H1 (cell line): Measurements from ENCODE around the gene RBM43. TPM values are rescaled to one million over a fixed set of nuclear protein-coding genes. Genes with fewer than 3 reads are reported as not detected.

Experiments used
- ASH2L ChIP-seq: fragments of 200-600, 300-600 bp; sonication (generic); IDR thresholded peaks from one replicate; pipeline ENCODE4 v1.7.1; 2017; ENCODE audit warnings: low read length
- ATF3 ChIP-seq: IDR thresholded peaks from 2 replicates; pipeline ENCODE4 v1.6.1; 2011; ENCODE audit warnings: low read depth, mild to moderate bottlenecking, low read length; ENCODE audit not compliant: insufficient read depth
- CBX8 ChIP-seq: fragments of 300-800, 300-1000 bp; sonication (generic); IDR thresholded peaks from 2 replicates; pipeline ENCODE4 v1.7.1; 2016; ENCODE audit warnings: low read depth, low read length, borderline replicate concordance
- CREB1 ChIP-seq: IDR thresholded peaks from 2 replicates; pipeline ENCODE4 v1.6.1; 2012; ENCODE audit warnings: inconsistent platforms
- GABPA ChIP-seq: IDR thresholded peaks from 2 replicates; pipeline ENCODE4 v1.6.1; 2011; ENCODE audit warnings: mild to moderate bottlenecking, low read length, moderate library complexity, borderline replicate concordance; ENCODE audit not compliant: insufficient read depth
- KDM4A ChIP-seq: IDR thresholded peaks from one replicate; pipeline ENCODE4 v1.7.1; 2012; ENCODE audit warnings: low read depth, mild to moderate bottlenecking, moderate library complexity, low read length, inconsistent platforms; ENCODE audit not compliant: severe bottlenecking
- MAX ChIP-seq: IDR thresholded peaks from 2 replicates; pipeline ENCODE4 v1.6.1; 2012; ENCODE audit warnings: inconsistent platforms
- PHF8 ChIP-seq: fragments of 200-600 bp; sonication (generic); conservative IDR thresholded peaks from 2 replicates; pipeline ENCODE4 v1.7.1; 2012; ENCODE audit warnings: low read depth, mild to moderate bottlenecking, inconsistent platforms, low read length, moderate library complexity
- POLR2AphosphoS5 ChIP-seq: IDR thresholded peaks from 2 replicates; pipeline ENCODE4 v1.6.1; 2011; ENCODE audit warnings: low read depth, low read length
- SUZ12 ChIP-seq: fragments of 200-600 bp; sonication (generic); IDR thresholded peaks from 2 replicates; pipeline ENCODE4 v1.6.1; 2012; ENCODE audit warnings: mild to moderate bottlenecking, inconsistent platforms, low read length, moderate library complexity, mixed read lengths
- TAF7 ChIP-seq: optimal IDR thresholded peaks from 2 replicates; pipeline ENCODE3; 2011; ENCODE audit warnings: low read depth, mild to moderate bottlenecking, inconsistent platforms, low read length, moderate library complexity, borderline replicate concordance
- TBP ChIP-seq: IDR thresholded peaks from 2 replicates; pipeline ENCODE4 v1.6.1; 2011; ENCODE audit warnings: low read depth, low read length, improper control_type of control experiment
- TEAD4 ChIP-seq: IDR thresholded peaks from 2 replicates; pipeline ENCODE4 v1.6.1; 2012; ENCODE audit warnings: low read depth, low read length, inconsistent platforms, mixed read lengths
- YY1 ChIP-seq: IDR thresholded peaks from 2 replicates; pipeline ENCODE4 v1.6.1; 2011; ENCODE audit warnings: low read depth, mild to moderate bottlenecking, low read length
- polyA plus RNA-seq, 7 experiments: library from polyadenylated mRNA; depleted of rRNA in 3 of 7; stranded (reverse) in 5 of 7; unstranded in 2 of 7; fragments of >200 nt in 5 of 7; fragments of 200-250 nt in 2 of 7; gene quantifications; 1 replicate in 5 of 7; 2 replicates in 1 of 7; 4 replicates in 1 of 7; pipeline versions ENCODE4 v1.2.1 to v1.2.3, GENCODE V29; 2011 to 2013; ENCODE audit warnings: missing spikeins in 2 of 7, mixed read lengths in 2 of 7
- total RNA-seq: library from RNA; stranded (reverse); fragmentation: NEBNext Ultra II Directional; extraction: Animal tissue kit (Norgen Biotek cat#: 25700); gene quantifications from 2 replicates; pipeline ENCODE4 v1.2.1, GENCODE V29; 2021
- TF ChIP-seq, protein P1 (sequence below): IDR thresholded peaks from 2 replicates; pipeline ENCODE4 v1.6.1; 2012; ENCODE audit warnings: inconsistent platforms

RBM43 gene
- total and polyA plus RNA-seq, 2 of the 8 experiments (the other 6 are each of a cell fraction or from before 2014, with no cell fraction given) = 1.7 to 2.0 TPM

DNA sequence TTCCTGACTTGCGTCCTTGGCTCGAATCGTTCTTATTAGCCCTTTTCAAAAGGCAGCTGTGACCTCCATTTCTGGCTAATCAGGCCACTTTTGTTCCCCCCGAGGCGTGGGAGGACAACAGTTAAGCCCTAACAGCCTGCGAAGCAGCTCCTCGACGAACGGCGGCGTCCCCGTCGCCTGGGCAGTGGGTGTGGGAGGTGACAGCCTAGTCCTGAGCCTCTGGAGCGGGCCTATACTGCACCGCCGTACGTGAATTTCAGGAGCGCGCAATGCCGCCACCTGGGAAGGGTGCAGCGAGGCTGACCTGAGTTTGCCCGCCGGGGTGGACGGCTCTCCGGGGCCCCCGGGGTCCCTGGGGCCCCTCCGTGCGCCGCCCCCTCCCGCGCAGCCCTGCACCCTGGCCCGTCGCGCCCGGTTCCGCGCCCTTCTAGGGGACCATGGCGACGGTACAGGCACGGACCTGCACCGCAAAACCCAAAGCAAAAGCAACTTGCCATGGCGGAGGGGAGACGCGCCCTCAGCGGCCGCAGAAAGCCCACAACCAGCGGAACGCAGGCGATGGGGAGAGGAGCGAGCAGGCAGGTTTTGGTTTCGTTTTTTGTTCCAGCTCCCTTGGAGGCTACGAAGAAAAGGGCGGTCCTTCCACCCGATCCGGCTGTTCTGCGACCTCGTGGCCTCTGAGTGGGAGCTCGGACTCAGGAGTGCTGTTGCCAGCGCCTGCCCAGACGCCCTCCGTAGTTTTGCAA, at the start of gene RBM43 (continued):
- TF ChIP-seq TAF7 = peak; percentile 28
- peak; percentile 95 for TF ChIP-seq ASH2L
- TF ChIP-seq, protein P1, sequence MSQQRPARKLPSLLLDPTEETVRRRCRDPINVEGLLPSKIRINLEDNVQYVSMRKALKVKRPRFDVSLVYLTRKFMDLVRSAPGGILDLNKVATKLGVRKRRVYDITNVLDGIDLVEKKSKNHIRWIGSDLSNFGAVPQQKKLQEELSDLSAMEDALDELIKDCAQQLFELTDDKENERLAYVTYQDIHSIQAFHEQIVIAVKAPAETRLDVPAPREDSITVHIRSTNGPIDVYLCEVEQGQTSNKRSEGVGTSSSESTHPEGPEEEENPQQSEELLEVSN = peak; percentile 82
- peak; percentile 61 for TF ChIP-seq KDM4A
- peak; percentile 74 for TF ChIP-seq PHF8
- 0 out of 2 replicates have a peak, but pooled peaks have one; percentile 1 for TF ChIP-seq TEAD4
- TF ChIP-seq TBP = peak; percentile 48; the same call in 1 of the 2 replicates
- TF ChIP-seq CBX8 = no peak
- peak; percentile 70; the same call in 1 of the 2 replicates for TF ChIP-seq YY1
- TF ChIP-seq CREB1 = peak; percentile 22; the same call in 1 of the 2 replicates
- peak; percentile 79; the same call in 1 of the 2 replicates for TF ChIP-seq POLR2AphosphoS5
- peak; percentile 91 for TF ChIP-seq MAX
- TF ChIP-seq GABPA = no peak
- no peak for TF ChIP-seq SUZ12
- no peak for TF ChIP-seq ATF3
- TF ChIP-seq, all 59 proteins: peak for 17
